Forelimb muscle (tissue), 1 donor: ENCODE results near the gene ZSCAN10. TPM values are rescaled to one million over a fixed set of nuclear protein-coding genes. Genes with fewer than 3 reads are reported as not detected.
"Not testable (repeated sequence)": the region's sequence is repeated elsewhere in the genome, so short reads cannot be mapped to it uniquely, and the experiment has no call there.

ENCODE experiments used
- DNase-seq: peaks from one replicate; pipeline ENCODE4 v3.0.0-alpha.2; 2013; ENCODE audit warnings: low read depth
- polyA plus RNA-seq: library from polyadenylated mRNA; unstranded; fragments of 120-200 nt; gene quantifications from one replicate; pipeline ENCODE4 v1.2.1, GENCODE V29; 2013; ENCODE audit not compliant: insufficient read length

ZSCAN10 gene
- polyA plus RNA-seq, 1 donor, result 0.08 TPM

- no peak for DNase-seq
Measured at GRCh38 chr16:3063625-3064386, 35.3 kb downstream of the ZSCAN10 start.

GRCh38 chr16:3062553-3062952 lies 36.5 kb downstream of the ZSCAN10 start:
- DNase-seq, result no peak

- no peak for DNase-seq
Measured at GRCh38 chr16:3060339-3061127, 38.6 kb downstream of the ZSCAN10 start.

- DNase-seq, result no peak
Measured at GRCh38 chr16:3059723-3060242, 39.3 kb downstream of the ZSCAN10 start.

GRCh38 chr16:3059041-3059722 lies 39.9 kb downstream of the ZSCAN10 start:
- peak; percentile 41 for DNase-seq

GRCh38 chr16:3058139-3059030 lies 40.7 kb downstream of the ZSCAN10 start:
- DNase-seq, result no peak

- DNase-seq, result no peak
Measured at GRCh38 chr16:3057181-3058138, 41.6 kb downstream of the ZSCAN10 start.

- DNase-seq, result no peak
Measured at GRCh38 chr16:3056336-3057180, 42.5 kb downstream of the ZSCAN10 start.

- not testable (repeated sequence) for DNase-seq
Measured at GRCh38 chr16:3055734-3056115, 43.4 kb downstream of the ZSCAN10 start.

- DNase-seq, result no peak
Measured at GRCh38 chr16:3054965-3055733, 43.9 kb downstream of the ZSCAN10 start.

GRCh38 chr16:3053330-3053710 lies 45.8 kb downstream of the ZSCAN10 start:
- DNase-seq, result not testable (repeated sequence)

- not testable (repeated sequence) for DNase-seq
Measured at GRCh38 chr16:3052571-3053329, 46.3 kb downstream of the ZSCAN10 start.

GRCh38 chr16:3051494-3051893 lies 47.6 kb downstream of the ZSCAN10 start:
- DNase-seq, result no peak

- no peak for DNase-seq
Measured at GRCh38 chr16:3051009-3051408, 48.1 kb downstream of the ZSCAN10 start.

- no peak for DNase-seq
Measured at GRCh38 chr16:3050487-3050886, 48.6 kb downstream of the ZSCAN10 start.

- no peak for DNase-seq
Measured at GRCh38 chr16:3049921-3050481, 49.1 kb downstream of the ZSCAN10 start.

- DNase-seq, result no peak
Measured at GRCh38 chr16:3047387-3047720, 51.7 kb downstream of the ZSCAN10 start.
